ENCODE data around the gene LENEP.
"Not testable (repeated sequence)": the region's sequence is repeated elsewhere in the genome, so short reads cannot be mapped to it uniquely, and the experiment has no call there.

Gene LENEP

GRCh38 chr1:154978360-154978759 is 15.0 kb upstream of the LENEP start:
- H3K4me3 ChIP-seq (ENCODE audit: low read depth, low read length): no peak overlapping the region
- TF ChIP-seq CTCF (IDR thresholded peaks at IDR 0.05; ENCODE audit: borderline replicate concordance, insufficient read depth, low read depth, low read length): no peak

GRCh38 chr1:154982341-154982740 is 11.0 kb upstream of the LENEP start:
- H3K4me3 ChIP-seq (ENCODE audit: low read depth, low read length): peak overlapping the region; percentile 70
- no peak for TF ChIP-seq CTCF (IDR thresholded peaks at IDR 0.05; ENCODE audit: borderline replicate concordance, insufficient read depth, low read depth, low read length)

GRCh38 chr1:154982897-154983648 is 10.3 kb upstream of the LENEP start, which contains the start of gene FLAD1:
Gene FLAD1 (plus strand): TSS chr1:154983344. CDS start chr1:154983695, 351 bp downstream.
- H3K4me3 ChIP-seq (ENCODE audit: low read depth, low read length): peak within 1 kb of the TSS; percentile 70
- TF ChIP-seq CTCF (IDR thresholded peaks at IDR 0.05; ENCODE audit: borderline replicate concordance, insufficient read depth, low read depth, low read length): no peak

GRCh38 chr1:154983776-154984466 is 9.5 kb upstream of the LENEP start:
- peak overlapping the region; percentile 70 for H3K4me3 ChIP-seq (ENCODE audit: low read depth, low read length)
- TF ChIP-seq CTCF (IDR thresholded peaks at IDR 0.05; ENCODE audit: borderline replicate concordance, insufficient read depth, low read depth, low read length): no peak

GRCh38 chr1:154986736-154987135 is 6.7 kb upstream of the LENEP start:
- not testable (repeated sequence) for H3K4me3 ChIP-seq (ENCODE audit: low read depth, low read length)

GRCh38 chr1:154987326-154987725 is 6.1 kb upstream of the LENEP start:
- no peak for TF ChIP-seq CTCF (IDR thresholded peaks at IDR 0.05; ENCODE audit: borderline replicate concordance, insufficient read depth, low read depth, low read length)
- no peak overlapping the region for H3K4me3 ChIP-seq (ENCODE audit: low read depth, low read length)

- TF ChIP-seq CTCF (IDR thresholded peaks at IDR 0.05; ENCODE audit: borderline replicate concordance, insufficient read depth, low read depth, low read length): no peak
- no peak overlapping the region for H3K4me3 ChIP-seq (ENCODE audit: low read depth, low read length)
These were observed 5.1 kb upstream of the LENEP start for GRCh38 chr1:154988058-154988954.

All from GM12875 (cell line).